T-helper 2 cell treated with Interferon-gamma antibody and Interleukin-4, amounts not matched to agents 5 μg/mL and 100 μg/mL, for 36 hours (primary cell): ENCODE data around the gene PUDP.
A peak's percentile ranks its signal among the peaks of the same experiment; 100 is the strongest.
"Not testable (repeated sequence)": the region's sequence is repeated elsewhere in the genome, so short reads cannot be mapped to it uniquely, and the experiment has no call there.

Source experiments
- DNase-seq: peaks from one replicate; pipeline ENCODE4 v3.0.0; 2021; ENCODE audit warnings: low spot score
- H3K27ac Mint-ChIP-seq: one replicate; pipeline ENCODE4 v1.8.0; 2021; ENCODE audit warnings: mild to moderate bottlenecking, mixed read lengths
- H3K27me3 Mint-ChIP-seq: one replicate; pipeline ENCODE4 v1.8.0; 2021; ENCODE audit warnings: low read depth, mixed read lengths
- H3K36me3 Mint-ChIP-seq: one replicate; pipeline ENCODE4 v1.8.0; 2021; ENCODE audit warnings: low read depth, mixed read lengths
- H3K4me1 Mint-ChIP-seq: one replicate; pipeline ENCODE4 v1.8.0; 2021; ENCODE audit warnings: low read depth, mixed read lengths
- H3K4me3 Mint-ChIP-seq: one replicate; pipeline ENCODE4 v1.8.0; 2022; ENCODE audit warnings: mild to moderate bottlenecking, moderate library complexity, mixed read lengths
- H3K9me3 Mint-ChIP-seq: one replicate; pipeline ENCODE4 v1.8.0; 2021; ENCODE audit warnings: mixed read lengths

PUDP gene

DNA sequence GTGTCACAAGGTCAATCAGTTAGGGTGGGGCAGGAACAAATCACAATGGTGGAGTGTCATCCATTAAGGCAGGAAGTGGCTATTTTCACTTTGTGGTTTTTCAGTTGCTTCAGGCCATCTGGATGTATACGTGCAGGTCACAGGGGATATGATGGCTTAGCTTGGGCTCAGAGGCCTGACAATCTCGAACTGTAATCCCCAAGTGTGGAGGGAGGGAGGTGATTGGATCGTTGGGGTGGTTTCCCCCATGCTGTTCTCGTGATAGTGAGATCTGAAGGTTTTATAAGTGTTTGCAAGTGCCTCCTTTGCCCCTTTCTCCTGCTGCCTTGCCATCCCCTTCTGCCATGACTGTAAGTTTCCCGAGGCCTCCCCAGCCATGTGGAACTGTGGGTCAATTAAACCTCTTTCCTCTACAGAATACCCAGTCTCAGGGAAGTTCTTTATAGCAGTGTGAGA lies 37.1 kb downstream of the PUDP start:
- no peaks in the 10 kb centered on the region for H3K9me3 Mint-ChIP-seq
- peak overlapping the region; percentile 63 for H3K4me3 Mint-ChIP-seq
- H3K27ac Mint-ChIP-seq: peak overlapping the region; percentile 85
- H3K4me1 Mint-ChIP-seq: peaks cover 22% of the 10 kb centered on the region
- H3K36me3 Mint-ChIP-seq: peaks cover 12% of the 10 kb centered on the region
- DNase-seq: no peak
- H3K27me3 Mint-ChIP-seq: no peaks in the 10 kb centered on the region

GRCh38 chrX:7109838-7110793 lies 37.8 kb downstream of the PUDP start:
- Mint-ChIP-seq H3K36me3 (peaks cover 12% of the 10 kb centered on the region), H3K9me3 (no peaks in the 10 kb centered on the region), H3K4me1 (peaks cover 22% of the 10 kb centered on the region), H3K4me3 (peak overlapping the region; percentile 63), H3K27me3 (no peaks in the 10 kb centered on the region), H3K27ac (peak overlapping the region; percentile 85)
- no peak for DNase-seq

DNA sequence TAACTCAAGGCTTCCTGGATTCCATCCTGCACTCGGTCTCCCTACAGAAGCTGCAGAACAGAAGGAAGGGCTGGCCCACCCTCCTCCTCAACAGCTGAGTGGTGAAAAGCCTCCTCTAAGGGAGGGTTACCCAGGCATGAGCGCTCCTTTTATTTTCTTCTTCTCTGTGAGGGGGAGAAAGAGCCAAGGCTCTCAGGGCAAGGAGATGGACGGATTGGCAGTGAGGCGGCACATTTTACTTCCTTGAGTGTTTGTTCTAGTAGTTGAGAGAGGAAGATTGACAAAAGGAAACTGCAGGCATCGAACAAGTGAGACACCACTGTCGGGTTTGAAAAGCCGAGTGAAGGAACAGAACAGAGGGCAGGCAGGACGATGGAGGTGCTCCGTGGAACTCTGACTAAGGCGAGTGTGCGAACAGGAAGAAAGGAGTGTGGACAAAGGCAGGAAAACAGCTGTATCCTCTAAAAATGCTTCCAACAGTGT lies 38.9 kb downstream of the PUDP start:
- Mint-ChIP-seq H3K4me1 (peaks cover 22% of the 10 kb centered on the region), H3K4me3 (peak overlapping the region; percentile 78), H3K27me3 (no peaks in the 10 kb centered on the region), H3K36me3 (peaks cover 16% of the 10 kb centered on the region), H3K9me3 (no peaks in the 10 kb centered on the region), H3K27ac (peak overlapping the region; percentile 84)
- no peak for DNase-seq

DNA sequence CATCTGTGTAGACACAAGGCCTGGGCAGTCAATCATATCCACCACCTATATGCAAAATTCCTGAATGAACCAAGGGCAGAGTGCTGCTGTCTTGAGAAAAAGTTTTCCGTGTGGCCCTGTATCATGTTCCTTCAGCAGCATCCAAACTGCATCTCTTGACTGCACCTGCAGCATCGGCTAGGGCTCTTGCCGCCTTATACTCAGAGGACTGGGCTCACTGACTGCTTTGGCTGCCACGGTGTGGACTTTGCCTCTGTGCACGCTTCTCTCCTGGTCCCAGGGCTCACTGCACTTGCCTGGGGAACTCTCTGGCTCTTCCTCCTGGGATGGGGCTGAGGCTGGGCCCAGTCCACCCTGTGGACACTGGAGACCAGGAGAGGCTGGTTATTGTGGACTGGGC lies 39.9 kb downstream of the PUDP start:
- H3K4me3 Mint-ChIP-seq: no peak overlapping the region
- no peak for DNase-seq
- no peak overlapping the region for H3K27ac Mint-ChIP-seq
- peaks cover 22% of the 10 kb centered on the region for H3K36me3 Mint-ChIP-seq
- peaks cover 22% of the 10 kb centered on the region for H3K4me1 Mint-ChIP-seq
- peaks cover 4% of the 10 kb centered on the region for H3K9me3 Mint-ChIP-seq
- H3K27me3 Mint-ChIP-seq: no peaks in the 10 kb centered on the region

DNA sequence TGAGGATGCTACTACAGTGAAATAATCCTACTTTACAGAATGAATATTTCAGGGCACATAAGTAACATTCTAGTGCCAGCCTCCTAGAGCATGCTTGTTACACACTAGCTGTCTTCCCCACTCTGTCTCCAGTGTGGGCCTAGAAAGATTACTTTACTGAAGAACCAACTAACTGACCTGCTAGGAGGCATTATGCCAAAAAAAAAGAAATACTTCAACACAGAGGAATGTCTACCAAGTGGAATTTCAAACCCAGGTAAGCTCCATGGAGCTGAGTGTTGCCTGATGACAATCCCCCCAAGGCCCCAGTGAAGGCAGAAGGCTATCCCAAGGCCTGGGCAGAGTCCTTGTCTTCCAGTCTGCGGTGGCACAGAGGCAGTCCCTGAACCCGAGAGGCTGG lies 41.3 kb downstream of the PUDP start:
- Mint-ChIP-seq H3K4me3 (no peak overlapping the region), H3K27me3 (no peaks in the 10 kb centered on the region), H3K4me1 (peaks cover 22% of the 10 kb centered on the region), H3K9me3 (peaks cover 7% of the 10 kb centered on the region), H3K36me3 (peaks cover 33% of the 10 kb centered on the region), H3K27ac (no peak overlapping the region)
- DNase-seq: no peak

DNA sequence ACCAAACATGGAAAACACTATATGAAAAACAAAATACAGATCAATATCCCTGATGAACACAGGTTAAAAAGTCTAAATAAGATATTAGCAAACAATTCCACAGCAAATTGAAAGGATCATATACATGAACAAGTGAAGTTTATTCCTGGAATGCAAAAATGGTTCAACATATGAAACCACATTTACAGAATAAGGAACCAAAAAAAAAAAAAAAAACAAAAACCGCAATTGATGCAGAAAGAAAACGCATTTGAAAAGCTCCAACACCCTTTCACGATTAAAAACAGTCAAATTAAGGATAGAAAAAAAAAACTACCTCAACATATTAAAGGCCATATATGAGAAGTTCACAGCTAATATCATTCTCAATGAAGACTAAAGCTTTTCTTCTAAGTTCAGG lies 45.8 kb downstream of the PUDP start:
- Mint-ChIP-seq H3K4me3 (no peak overlapping the region), H3K27ac (no peak overlapping the region), H3K4me1 (peaks cover 2% of the 10 kb centered on the region), H3K36me3 (peaks cover 36% of the 10 kb centered on the region), H3K9me3 (peaks cover 7% of the 10 kb centered on the region), H3K27me3 (no peaks in the 10 kb centered on the region)
- DNase-seq: no peak

DNA sequence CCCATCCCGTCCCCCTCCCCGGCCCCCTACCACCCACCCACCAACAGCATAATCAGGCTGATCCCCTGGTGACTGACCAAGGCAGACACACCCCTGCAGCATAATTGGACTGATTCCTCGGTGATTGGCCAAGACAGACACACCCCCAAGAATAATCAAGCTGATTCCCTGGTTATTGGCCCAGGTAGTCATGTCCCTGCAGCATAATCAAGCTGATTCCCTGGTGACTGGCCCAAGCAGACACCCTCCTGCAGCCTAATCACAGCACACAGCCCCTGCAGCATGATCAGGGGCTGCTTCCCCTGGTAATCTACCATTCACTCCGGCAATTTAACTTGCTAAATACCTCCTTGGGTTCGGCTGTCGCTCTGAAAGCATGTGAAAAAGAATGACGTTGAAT lies 47.9 kb downstream of the PUDP start:
- H3K9me3 Mint-ChIP-seq: peaks cover 7% of the 10 kb centered on the region
- no peak for DNase-seq
- H3K4me3 Mint-ChIP-seq: no peak overlapping the region
- no peak overlapping the region for H3K27ac Mint-ChIP-seq
- H3K36me3 Mint-ChIP-seq: peaks cover 34% of the 10 kb centered on the region
- peaks cover 2% of the 10 kb centered on the region for H3K4me1 Mint-ChIP-seq
- H3K27me3 Mint-ChIP-seq: no peaks in the 10 kb centered on the region

GRCh38 chrX:7095657-7096056 lies 52.3 kb downstream of the PUDP start:
- H3K9me3 Mint-ChIP-seq, H3K4me1 Mint-ChIP-seq, H3K27ac Mint-ChIP-seq, H3K27me3 Mint-ChIP-seq, H3K4me3 Mint-ChIP-seq, H3K36me3 Mint-ChIP-seq, DNase-seq: not testable (repeated sequence)

DNA sequence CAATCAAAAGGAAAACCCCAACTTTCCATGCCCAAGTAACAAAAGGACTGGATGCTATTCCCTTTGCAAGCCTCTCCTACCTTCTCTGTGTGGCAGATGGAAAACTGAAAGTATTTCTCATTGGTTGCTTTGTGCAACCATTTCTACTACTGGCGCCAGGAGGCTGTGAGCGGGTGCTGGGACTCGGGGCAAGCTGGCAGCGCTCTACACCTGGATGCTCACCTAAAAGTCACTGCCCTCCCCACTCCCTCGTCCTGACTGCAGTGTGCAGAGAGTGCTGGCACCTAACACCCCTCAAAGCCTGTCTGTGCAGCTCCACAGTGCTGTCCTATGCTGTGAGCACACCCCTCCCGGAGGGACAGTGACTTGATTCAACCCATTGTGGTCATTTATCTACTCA lies 54.6 kb downstream of the PUDP start:
- Mint-ChIP-seq H3K27ac (no peak overlapping the region), H3K4me1 (peaks cover 16% of the 10 kb centered on the region), H3K9me3 (no peaks in the 10 kb centered on the region)

GRCh38 chrX:7092543-7092942 lies 55.4 kb downstream of the PUDP start:
- no peak overlapping the region for H3K4me3 Mint-ChIP-seq
- no peaks in the 10 kb centered on the region for H3K9me3 Mint-ChIP-seq
- H3K27ac Mint-ChIP-seq: no peak overlapping the region
- H3K4me1 Mint-ChIP-seq: peaks cover 16% of the 10 kb centered on the region
- H3K36me3 Mint-ChIP-seq: peaks cover 6% of the 10 kb centered on the region
- DNase-seq: no peak
- no peaks in the 10 kb centered on the region for H3K27me3 Mint-ChIP-seq

More for the DNA sequence above, 54.6 kb downstream of the PUDP start:
- Mint-ChIP-seq H3K27me3 (no peaks in the 10 kb centered on the region), H3K36me3 (peaks cover 5% of the 10 kb centered on the region), H3K4me3 (no peak overlapping the region)
- no peak for DNase-seq

- H3K27me3 Mint-ChIP-seq: no peaks in the 10 kb centered on the region
- H3K27ac Mint-ChIP-seq: no peak overlapping the region
- no peaks in the 10 kb centered on the region for H3K9me3 Mint-ChIP-seq
- peaks cover 18% of the 10 kb centered on the region for H3K4me1 Mint-ChIP-seq
- no peak overlapping the region for H3K4me3 Mint-ChIP-seq
- DNase-seq: no peak
- H3K36me3 Mint-ChIP-seq: peaks cover 4% of the 10 kb centered on the region
Observed at GRCh38 chrX:7091923-7092322, 56.0 kb downstream of the PUDP start.

GRCh38 chrX:7090641-7091040 lies 57.3 kb downstream of the PUDP start:
- Mint-ChIP-seq H3K27ac (no peak overlapping the region), H3K4me1 (peaks cover 28% of the 10 kb centered on the region), H3K36me3 (peaks cover 4% of the 10 kb centered on the region)

GRCh38 chrX:7088968-7089615 lies 58.9 kb downstream of the PUDP start:
- no peak for DNase-seq
- no peak overlapping the region for H3K27ac Mint-ChIP-seq
- peaks cover 4% of the 10 kb centered on the region for H3K36me3 Mint-ChIP-seq
- H3K9me3 Mint-ChIP-seq: no peaks in the 10 kb centered on the region
- no peaks in the 10 kb centered on the region for H3K27me3 Mint-ChIP-seq
- H3K4me1 Mint-ChIP-seq: peaks cover 33% of the 10 kb centered on the region
- H3K4me3 Mint-ChIP-seq: peak overlapping the region; percentile 27

More at GRCh38 chrX:7090641-7091040, 57.3 kb downstream of the PUDP start:
- no peak for DNase-seq
- H3K9me3 Mint-ChIP-seq: no peaks in the 10 kb centered on the region
- no peak overlapping the region for H3K4me3 Mint-ChIP-seq
- H3K27me3 Mint-ChIP-seq: no peaks in the 10 kb centered on the region

GRCh38 chrX:7086384-7086783 lies 61.6 kb downstream of the PUDP start:
- Mint-ChIP-seq H3K9me3 (no peaks in the 10 kb centered on the region), H3K36me3 (peaks cover 6% of the 10 kb centered on the region), H3K27me3 (no peaks in the 10 kb centered on the region), H3K4me1 (peaks cover 43% of the 10 kb centered on the region), H3K4me3 (no peak overlapping the region), H3K27ac (no peak overlapping the region)
- DNase-seq: no peak
